ENCODE data around the gene LAMA2.

DNA sequence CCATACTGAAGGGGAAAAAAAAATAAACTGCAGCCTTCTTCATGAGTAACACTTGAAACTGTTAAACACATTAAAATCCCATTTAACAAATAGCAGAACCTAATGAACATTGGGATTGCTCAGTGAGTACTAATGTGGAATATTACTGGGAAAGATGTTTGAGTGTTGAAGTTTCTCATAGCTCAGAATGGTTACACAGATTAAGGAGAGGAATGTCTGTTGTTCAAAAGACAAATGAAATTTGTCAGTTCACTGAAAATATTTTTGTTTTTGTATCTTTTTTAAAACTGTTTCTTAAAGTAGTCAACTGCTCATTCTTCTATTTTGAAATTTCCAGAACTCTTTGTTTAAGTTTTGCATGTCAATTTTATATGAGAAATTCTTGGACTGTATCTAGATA lies 374.3 kb downstream of the LAMA2 start:
- TF ChIP-seq, protein P1, sequence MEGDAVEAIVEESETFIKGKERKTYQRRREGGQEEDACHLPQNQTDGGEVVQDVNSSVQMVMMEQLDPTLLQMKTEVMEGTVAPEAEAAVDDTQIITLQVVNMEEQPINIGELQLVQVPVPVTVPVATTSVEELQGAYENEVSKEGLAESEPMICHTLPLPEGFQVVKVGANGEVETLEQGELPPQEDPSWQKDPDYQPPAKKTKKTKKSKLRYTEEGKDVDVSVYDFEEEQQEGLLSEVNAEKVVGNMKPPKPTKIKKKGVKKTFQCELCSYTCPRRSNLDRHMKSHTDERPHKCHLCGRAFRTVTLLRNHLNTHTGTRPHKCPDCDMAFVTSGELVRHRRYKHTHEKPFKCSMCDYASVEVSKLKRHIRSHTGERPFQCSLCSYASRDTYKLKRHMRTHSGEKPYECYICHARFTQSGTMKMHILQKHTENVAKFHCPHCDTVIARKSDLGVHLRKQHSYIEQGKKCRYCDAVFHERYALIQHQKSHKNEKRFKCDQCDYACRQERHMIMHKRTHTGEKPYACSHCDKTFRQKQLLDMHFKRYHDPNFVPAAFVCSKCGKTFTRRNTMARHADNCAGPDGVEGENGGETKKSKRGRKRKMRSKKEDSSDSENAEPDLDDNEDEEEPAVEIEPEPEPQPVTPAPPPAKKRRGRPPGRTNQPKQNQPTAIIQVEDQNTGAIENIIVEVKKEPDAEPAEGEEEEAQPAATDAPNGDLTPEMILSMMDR (conservative IDR thresholded peaks at IDR 0.05 in 1 of 2, IDR thresholded peaks at IDR 0.05 in 1 of 2; ENCODE audit: low read depth in 1 of 2, low read length in 2 of 2), result no peak
- TF ChIP-seq EZH2 (IDR thresholded peaks at IDR 0.05; ENCODE audit: low read length, missing control alignments), result no peak

Measured in fibroblast of lung (primary cell).